ENCODE results near the gene AZU1.
"Not testable (repeated sequence)": the region's sequence is repeated elsewhere in the genome, so short reads cannot be mapped to it uniquely, and the experiment has no call there.

The AZU1 gene

DNA sequence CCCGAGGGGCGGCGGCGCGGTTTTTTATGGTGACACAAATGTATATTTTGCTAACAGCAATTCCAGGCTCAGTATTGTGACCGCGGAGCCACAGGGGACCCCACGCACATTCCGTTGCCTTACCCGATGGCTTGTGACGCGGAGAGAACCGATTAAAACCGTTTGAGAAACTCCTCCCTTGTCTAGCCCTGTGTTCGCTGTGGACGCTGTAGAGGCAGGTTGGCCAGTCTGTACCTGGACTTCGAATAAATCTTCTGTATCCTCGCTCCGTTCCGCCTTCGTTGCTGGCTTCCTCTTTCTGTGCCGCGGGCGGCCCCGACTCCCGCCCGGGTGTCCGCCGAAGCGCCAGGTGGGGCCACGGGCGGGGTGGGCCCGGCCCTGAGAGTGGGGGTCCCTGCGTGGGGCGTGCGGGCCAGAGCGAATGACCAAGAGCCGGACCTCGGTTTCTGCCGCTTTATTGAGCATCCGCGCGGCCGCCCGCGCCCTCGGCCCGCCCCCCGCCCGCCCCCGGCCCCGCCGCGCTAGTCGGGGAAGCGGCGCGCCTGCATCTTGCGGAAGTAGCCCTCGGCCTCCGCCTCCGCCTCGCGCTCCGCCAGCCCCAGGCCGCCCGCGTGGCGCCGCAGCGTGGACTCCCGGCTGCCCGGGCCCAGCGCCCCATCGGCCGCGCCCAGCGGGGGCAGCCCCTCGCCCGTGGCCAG lies 15.4 kb upstream of the AZU1 start:
- Mint-ChIP-seq H3K36me3 (ENCODE audit: low read depth) (peaks cover 68% of the 10 kb centered on the region), H3K4me1 (ENCODE audit: low read depth) (no peaks in the 10 kb centered on the region)

DNA sequence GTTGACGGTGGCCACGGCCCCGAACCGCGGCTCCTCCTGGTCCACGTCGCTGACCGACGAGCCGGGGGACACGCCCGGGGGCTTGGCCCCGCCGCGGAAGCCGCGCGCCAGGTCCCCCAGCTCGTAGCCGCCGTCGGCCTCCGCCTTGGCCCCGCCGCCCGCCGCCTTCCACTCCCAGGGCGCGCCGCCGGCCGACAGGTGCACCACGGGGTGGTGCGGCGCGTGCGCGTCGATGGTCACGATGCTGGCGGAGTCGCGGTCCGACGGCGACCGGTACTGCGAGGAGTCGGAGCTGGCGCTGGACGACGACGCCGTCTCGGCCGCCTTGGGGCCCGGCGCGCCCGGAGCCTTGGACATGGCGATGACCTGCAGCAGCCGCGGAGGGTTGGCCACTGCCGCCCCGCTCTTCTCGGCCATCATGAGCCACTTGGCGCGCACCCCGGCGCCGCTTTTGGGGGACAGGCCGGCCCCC lies 14.9 kb upstream of the AZU1 start:
- no peak for DNase-seq
- Mint-ChIP-seq H3K27ac (no peak overlapping the region), H3K4me3 (no peak overlapping the region), H3K9me3 (peaks cover 6% of the 10 kb centered on the region), H3K27me3 (no peaks in the 10 kb centered on the region), H3K4me1 (ENCODE audit: low read depth) (no peaks in the 10 kb centered on the region), H3K36me3 (ENCODE audit: low read depth) (peaks cover 62% of the 10 kb centered on the region)

More for the DNA sequence above, 15.4 kb upstream of the AZU1 start:
- H3K27me3 Mint-ChIP-seq: no peaks in the 10 kb centered on the region
- H3K27ac Mint-ChIP-seq: peak overlapping the region; percentile 47
- H3K4me3 Mint-ChIP-seq: no peak overlapping the region
- peaks cover 6% of the 10 kb centered on the region for H3K9me3 Mint-ChIP-seq
- no peak for DNase-seq

DNA sequence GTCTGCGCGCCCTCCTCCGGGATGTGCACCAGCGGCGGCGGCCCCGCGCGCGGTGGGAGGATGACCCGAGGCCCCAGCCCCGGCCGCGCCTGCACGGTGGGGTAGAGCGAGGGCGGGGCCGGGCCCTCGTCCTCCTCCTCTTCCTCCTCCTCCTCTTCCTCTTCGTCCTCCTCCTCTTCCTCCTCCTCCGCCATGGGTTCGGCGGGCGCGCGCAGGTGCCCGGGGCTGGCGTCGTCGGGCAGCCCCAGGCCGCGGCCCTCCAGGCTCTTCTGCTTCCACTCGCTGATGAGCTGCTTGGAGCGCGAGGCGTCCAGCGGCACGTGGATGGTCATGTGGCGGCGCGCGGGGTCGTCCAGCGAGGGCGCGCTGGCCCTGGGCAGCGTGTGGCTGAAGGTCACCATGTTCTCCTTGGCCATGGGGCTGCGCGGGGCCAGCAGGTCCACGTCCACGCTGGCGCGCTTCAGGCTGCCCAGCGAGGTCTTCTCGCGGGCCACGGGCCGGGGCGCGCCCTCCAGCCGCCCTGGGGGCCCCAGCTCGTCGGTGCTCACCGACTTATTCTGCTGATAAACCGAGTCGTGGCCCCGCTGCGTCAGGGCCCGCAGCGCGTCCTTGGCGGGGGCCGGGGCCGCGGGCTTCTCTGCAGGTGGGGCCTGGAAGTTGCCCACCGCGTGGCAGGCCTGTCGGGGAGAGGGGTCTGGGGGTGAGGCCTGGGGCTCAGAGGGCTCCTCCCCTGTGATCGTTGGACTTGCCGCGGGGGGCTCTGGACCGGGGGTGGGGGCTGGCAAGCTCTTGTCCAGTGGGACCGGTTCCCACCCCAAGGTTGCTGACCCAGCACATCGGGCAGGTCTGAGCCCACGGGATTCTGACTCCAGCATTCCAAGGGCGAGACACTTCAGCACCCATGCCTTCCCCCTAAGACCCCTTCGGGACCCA lies 14.2 kb upstream of the AZU1 start:
- Mint-ChIP-seq H3K27me3 (no peaks in the 10 kb centered on the region), H3K36me3 (ENCODE audit: low read depth) (peaks cover 58% of the 10 kb centered on the region), H3K4me1 (ENCODE audit: low read depth) (no peaks in the 10 kb centered on the region), H3K27ac (peak overlapping the region; percentile 29), H3K9me3 (peaks cover 6% of the 10 kb centered on the region), H3K4me3 (no peak overlapping the region)
- DNase-seq: no peak

DNA sequence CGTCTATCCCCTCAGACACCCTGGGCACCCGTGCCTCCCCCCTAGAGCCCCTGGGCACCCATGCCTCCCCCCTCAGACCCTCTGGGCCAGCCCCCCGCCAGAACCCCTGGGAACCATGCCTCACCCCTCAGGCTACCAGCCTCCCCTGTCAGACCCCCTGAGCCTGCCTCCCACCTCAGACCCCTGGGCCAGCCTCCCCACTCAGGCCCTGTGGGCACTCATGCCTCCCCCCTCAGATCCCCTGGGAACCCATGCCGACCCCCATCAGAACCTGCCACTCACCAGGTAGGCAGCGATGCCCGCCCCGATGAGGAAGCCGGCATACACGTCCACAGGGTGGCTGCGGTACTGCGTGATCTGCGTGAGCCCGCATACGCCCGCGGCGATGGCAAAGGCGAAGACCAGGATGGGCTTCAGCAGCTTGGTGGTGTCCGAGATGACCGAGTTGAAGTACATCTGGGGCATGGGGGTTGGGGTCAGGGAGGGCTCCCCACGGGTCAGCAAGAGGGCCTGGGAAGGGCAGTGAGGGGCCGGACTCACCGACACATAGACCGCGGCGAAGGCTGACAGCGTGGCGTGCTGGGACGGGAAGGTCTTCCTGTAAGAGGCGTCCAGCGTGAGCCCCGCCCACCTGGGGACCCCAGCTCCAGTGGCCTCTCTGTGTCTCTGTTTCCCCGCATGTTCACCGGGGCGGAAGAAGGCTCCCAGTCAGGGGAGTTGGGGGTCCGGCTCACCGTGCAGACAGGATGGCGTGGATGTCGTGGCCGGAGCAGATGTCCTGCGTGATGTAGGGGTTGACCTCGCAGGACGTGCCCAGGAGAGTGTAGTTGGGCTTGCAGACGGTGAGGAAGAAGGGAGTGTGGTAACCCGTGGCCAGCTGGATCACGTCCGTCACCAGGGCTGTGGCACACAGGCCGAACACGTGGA lies 13.2 kb upstream of the AZU1 start:
- DNase-seq: peak; percentile 50
- H3K4me3 Mint-ChIP-seq: peak overlapping the region; percentile 28

DNA sequence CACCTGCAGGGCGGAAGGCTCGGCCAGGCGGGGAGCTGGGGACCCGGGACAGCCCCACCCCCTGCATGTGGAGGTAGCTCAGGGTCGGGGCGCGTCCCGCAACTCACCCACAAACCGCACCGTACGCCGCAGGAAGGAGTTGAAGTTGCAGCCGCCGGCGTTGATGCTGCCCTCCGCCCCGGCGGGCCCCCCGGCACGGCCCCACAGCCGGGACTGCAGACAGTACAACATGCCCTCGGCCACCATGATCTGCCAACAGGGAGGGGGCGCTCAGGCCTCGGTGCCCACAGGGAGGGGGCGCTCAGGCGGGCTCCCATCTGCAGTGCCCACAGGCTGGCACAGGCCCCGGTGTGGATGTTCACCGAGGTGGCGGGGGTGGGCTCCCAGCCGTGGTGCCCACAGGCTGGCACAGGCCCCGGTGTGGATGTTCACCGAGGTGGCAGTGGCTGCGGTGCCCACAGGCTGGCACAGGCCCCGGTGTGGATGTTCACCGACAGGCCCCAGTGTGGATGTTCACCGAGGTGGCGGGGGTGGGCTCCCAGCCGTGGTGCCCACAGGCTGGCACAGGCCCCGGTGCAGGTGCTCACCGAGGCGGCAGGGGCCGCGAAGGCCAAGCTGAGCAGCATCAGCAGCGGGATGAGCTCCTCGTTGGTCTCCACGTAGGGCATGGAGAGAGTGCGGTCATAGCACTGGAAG lies 12.4 kb upstream of the AZU1 start:
- H3K36me3 Mint-ChIP-seq (ENCODE audit: low read depth): peaks cover 42% of the 10 kb centered on the region

More for the DNA sequence above, 13.2 kb upstream of the AZU1 start:
- H3K4me1 Mint-ChIP-seq (ENCODE audit: low read depth): no peaks in the 10 kb centered on the region
- H3K36me3 Mint-ChIP-seq (ENCODE audit: low read depth): peaks cover 50% of the 10 kb centered on the region
- H3K9me3 Mint-ChIP-seq: peaks cover 6% of the 10 kb centered on the region
- peak overlapping the region; percentile 79 for H3K27ac Mint-ChIP-seq
- no peaks in the 10 kb centered on the region for H3K27me3 Mint-ChIP-seq

DNA sequence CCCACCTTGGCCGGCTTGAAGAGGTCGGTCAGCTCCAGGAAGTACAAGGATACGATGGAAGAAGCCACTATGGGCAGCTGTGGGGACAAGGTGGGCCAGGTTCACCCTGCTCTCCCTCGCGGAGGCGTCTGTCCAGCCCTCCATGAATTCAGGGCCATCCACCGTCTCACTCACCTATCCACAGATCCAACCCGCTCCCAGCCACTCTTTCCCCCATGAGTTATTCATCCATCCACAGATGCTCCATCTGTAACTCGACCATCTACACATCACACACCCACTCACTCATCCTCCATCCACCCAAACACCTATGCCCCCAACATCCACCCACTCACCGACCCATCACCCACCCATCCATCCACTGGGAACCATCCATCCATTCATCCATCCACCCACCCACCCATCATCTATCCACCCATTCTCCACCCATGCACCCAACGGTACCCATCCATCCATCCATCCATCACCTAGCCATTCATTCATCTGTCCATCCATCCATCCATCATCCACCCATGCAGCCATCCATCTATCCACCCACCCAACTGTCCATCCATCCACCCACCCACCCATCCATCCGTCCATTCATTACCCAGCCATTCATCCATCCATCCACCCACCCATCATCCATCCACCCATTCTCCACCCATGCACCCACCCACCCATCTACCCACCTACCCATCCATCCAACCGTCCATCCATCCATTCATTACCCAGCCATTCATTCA lies 11.7 kb upstream of the AZU1 start:
- DNase-seq: no peak
- Mint-ChIP-seq H3K9me3 (peaks cover 6% of the 10 kb centered on the region), H3K27me3 (no peaks in the 10 kb centered on the region), H3K27ac (peak overlapping the region; percentile 81), H3K4me1 (ENCODE audit: low read depth) (no peaks in the 10 kb centered on the region), H3K36me3 (ENCODE audit: low read depth) (peaks cover 36% of the 10 kb centered on the region), H3K4me3 (no peak overlapping the region)

More for the DNA sequence above, 12.4 kb upstream of the AZU1 start:
- Mint-ChIP-seq H3K4me3 (peak overlapping the region; percentile 28), H3K4me1 (ENCODE audit: low read depth) (no peaks in the 10 kb centered on the region), H3K9me3 (peaks cover 6% of the 10 kb centered on the region), H3K27ac (peak overlapping the region; percentile 81), H3K27me3 (no peaks in the 10 kb centered on the region)
- DNase-seq: no peak

DNA sequence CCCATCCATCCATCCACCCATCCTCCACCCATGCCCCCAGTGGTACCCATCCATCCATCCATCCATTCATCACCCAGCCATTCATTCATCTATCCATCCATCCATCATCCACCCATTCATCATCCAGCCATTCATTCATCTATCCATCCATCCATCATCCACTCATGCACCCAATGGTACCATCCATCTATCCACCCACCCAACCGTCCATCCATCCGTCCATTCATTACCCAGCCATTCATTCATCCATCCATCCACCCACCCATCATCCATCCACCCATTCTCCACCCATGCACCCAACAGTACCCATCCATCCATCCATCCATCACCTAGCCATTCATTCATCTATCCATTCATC lies 11.2 kb upstream of the AZU1 start:
- H3K27me3 Mint-ChIP-seq: no peaks in the 10 kb centered on the region
- no peak overlapping the region for H3K4me3 Mint-ChIP-seq
- peaks cover 33% of the 10 kb centered on the region for H3K36me3 Mint-ChIP-seq (ENCODE audit: low read depth)
- H3K9me3 Mint-ChIP-seq: peaks cover 6% of the 10 kb centered on the region
- H3K4me1 Mint-ChIP-seq (ENCODE audit: low read depth): no peaks in the 10 kb centered on the region
- no peak overlapping the region for H3K27ac Mint-ChIP-seq
- DNase-seq: no peak

DNA sequence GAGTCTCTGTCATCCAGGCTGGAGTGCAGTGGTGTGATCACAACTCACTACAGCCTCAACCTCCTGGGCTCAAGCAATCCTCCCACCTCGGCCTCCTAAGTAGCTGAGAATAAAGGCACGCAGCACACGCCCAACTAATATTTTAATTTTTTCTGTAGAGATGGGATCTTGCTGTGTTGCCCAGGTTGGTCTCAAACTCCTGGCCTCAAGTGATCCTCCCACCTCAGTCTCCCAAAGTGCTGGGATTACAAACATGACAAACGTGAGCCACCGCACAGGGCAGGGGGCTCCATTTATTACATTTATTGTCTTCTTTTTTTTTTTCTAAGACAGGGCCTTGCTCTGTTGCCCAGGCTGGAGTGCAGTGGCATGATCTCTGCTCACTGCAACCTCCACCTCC lies 7.4 kb upstream of the AZU1 start:
- H3K36me3 Mint-ChIP-seq (ENCODE audit: low read depth): peaks cover 11% of the 10 kb centered on the region
- not testable (repeated sequence) for H3K9me3 Mint-ChIP-seq; H3K4me3 Mint-ChIP-seq; H3K27ac Mint-ChIP-seq; DNase-seq; H3K4me1 Mint-ChIP-seq (ENCODE audit: low read depth)
- peaks cover 18% of the 10 kb centered on the region for H3K27me3 Mint-ChIP-seq

DNA sequence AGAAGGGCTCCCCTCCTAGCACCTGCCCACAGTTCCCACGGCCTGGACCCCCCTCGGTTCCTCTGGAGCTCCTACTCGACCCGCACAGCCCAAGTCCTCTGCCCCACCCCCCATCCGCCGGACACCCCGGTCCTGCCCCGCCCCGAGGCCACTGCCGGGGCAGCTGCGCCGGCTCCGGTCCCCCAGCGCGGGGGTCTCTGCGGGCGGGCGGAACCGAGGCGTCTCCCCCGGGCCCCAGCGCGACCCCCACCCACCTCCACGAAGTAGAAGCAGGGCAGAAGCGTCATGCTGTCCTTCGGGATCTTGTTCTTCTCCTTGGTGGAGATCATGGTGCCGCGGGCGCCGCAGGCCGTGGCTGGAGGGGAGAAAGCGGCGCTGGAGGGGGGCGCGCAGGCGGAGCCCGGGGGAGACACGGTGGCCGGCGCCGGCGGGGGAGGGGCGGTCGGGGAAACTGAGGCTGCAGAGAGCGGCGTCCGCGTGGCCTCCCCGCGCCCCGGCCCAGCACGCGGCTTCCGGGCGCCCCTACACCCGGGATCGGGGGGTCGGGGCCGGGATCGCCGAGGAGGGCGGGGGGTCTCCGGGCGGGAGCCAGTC lies 6.3 kb upstream of the AZU1 start:
- DNase-seq: no peak

DNA sequence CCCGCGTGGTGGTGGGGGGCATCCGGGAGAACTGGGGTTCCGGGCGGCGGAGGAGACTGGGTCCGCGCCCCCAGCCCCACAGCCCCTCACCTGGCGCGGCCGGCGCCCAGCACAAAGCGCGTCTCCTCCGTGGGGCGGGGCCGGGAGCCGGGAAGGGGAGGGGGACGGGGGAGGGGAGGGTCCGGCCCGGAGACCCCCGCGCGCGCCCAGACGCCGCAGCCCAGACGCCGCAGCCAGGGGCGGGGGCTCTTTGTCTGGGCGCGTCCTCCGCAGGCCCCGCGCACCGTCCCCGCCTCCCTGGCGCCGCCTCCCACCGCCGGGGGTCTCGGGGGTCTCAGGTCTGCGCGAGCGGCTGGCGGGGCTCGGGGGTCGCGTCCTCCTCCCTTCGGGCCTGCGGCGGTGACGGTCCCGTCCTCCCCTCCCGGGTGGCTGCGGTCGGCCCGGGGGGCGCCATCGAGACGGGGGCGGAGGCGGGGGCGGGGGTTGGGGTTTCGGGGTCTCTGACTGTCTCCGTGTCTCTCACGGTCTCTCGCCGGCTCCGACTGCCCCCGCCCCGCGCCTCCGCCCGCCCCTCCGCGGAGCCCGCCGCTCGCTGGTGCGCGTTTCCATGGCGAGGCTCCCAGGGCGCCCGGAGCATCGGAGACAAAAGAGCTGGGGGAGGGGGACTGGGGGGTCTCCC lies 5.7 kb upstream of the AZU1 start, which contains the start of gene PLPPR3:
Gene PLPPR3 (minus strand): TSS at position 131 of the 679 bp plus-strand sequence. CDS start 396 bp downstream, outside the sequence.
- Mint-ChIP-seq H3K27ac (peak within 1 kb of the TSS; percentile 44), H3K9me3 (no peaks in the 10 kb centered on the region), H3K27me3 (peaks cover 21% of the 10 kb centered on the region), H3K4me3 (peak within 1 kb of the TSS; percentile 8), H3K36me3 (ENCODE audit: low read depth) (no peaks in the 10 kb centered on the region), H3K4me1 (ENCODE audit: low read depth) (no peaks in the 10 kb centered on the region)
- DNase-seq: no peak

More for the DNA sequence above, 6.3 kb upstream of the AZU1 start:
- Mint-ChIP-seq H3K4me1 (ENCODE audit: low read depth) (no peaks in the 10 kb centered on the region), H3K4me3 (no peak overlapping the region), H3K9me3 (peaks cover 3% of the 10 kb centered on the region), H3K27ac (no peak overlapping the region), H3K27me3 (peaks cover 21% of the 10 kb centered on the region), H3K36me3 (ENCODE audit: low read depth) (peaks cover 4% of the 10 kb centered on the region)

DNA sequence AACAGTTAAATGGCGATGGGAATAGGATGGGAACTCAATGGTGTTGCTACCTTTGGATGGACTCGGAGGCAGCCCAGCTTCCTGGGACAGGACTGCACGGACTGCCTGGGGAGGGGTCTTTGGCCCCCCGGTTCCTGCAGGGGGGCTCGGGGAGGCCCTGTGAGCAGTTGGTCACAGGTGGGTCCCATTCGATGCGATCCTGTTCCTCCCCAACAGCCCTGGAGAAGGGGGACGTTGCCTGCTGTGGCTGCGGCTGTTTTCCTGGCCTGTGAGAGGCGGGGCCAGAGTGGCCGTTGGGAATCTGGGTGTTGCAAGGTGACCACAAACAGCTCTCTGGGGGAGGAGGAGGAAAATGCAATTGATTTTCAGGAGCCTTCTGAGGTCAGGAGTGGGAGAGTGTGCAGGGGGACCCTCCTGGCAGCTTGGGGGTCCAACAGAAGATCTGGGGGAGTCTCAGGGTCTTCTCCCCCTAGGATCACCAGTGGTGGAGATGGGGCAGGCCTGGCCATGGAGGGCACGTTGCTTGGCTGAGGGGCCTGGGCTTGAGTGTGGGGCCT lies 4.0 kb upstream of the AZU1 start:
- Mint-ChIP-seq H3K9me3 (no peaks in the 10 kb centered on the region), H3K36me3 (ENCODE audit: low read depth) (no peaks in the 10 kb centered on the region), H3K27ac (no peak overlapping the region), H3K27me3 (peaks cover 21% of the 10 kb centered on the region), H3K4me3 (no peak overlapping the region), H3K4me1 (ENCODE audit: low read depth) (no peaks in the 10 kb centered on the region)
- DNase-seq: no peak

DNA sequence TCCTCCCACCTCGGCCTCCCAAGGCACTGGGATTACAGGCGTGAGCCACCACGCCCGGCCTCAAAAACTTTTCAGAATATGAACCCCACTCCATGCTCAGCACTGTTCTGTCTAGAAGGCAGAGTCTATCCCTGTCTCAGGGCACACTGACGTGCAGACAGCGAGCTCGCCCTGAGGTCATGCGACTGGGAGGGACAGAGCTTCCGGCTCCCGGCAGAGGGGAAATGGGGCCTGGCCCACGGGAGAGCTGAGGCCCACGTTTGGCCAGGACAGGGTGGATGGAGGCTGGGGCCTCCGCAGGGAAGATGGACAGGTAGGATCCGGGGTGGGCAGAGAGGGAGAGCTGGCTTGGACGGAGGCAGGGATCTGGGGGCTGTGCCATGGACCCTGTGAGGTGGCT lies 2.8 kb upstream of the AZU1 start:
- no peak for DNase-seq
- no peaks in the 10 kb centered on the region for H3K36me3 Mint-ChIP-seq (ENCODE audit: low read depth)
- H3K27ac Mint-ChIP-seq: no peak overlapping the region
- no peak overlapping the region for H3K4me3 Mint-ChIP-seq
- H3K27me3 Mint-ChIP-seq: peaks cover 21% of the 10 kb centered on the region
- H3K4me1 Mint-ChIP-seq (ENCODE audit: low read depth): no peaks in the 10 kb centered on the region
- H3K9me3 Mint-ChIP-seq: no peaks in the 10 kb centered on the region
